RWPE2 (cell line): ENCODE data around the gene ZNF426.
A peak's percentile ranks its signal among the peaks of the same experiment; 100 is the strongest.
"Not testable (repeated sequence)": the region's sequence is repeated elsewhere in the genome, so short reads cannot be mapped to it uniquely, and the experiment has no call there.

Experiments used
- ATAC-seq: fragments of 200-7000 bp; cut with Tn5 transposase; 3 replicates; pipeline ENCODE4 v1.9.1; 2021; ENCODE audit warnings: low read depth
- DNase-seq: peaks from one replicate; pipeline ENCODE4 v3.0.0-alpha.2; 2020; ENCODE audit warnings: low spot score
- H3K27ac ChIP-seq: fragments of 450-650 bp; 2 replicates; pipeline ENCODE4 v1.5.1; 2017; ENCODE audit warnings: mild to moderate bottlenecking; ENCODE audit not compliant: poor library complexity, severe bottlenecking
- H3K27me3 ChIP-seq: fragments of 250-450 bp; sonication (Bioruptor Pico); 2 replicates; pipeline ENCODE4 v1.5.1; 2021; ENCODE audit warnings: mild to moderate bottlenecking, moderate library complexity; ENCODE audit not compliant: insufficient read depth, poor library complexity, severe bottlenecking
- H3K36me3 ChIP-seq: fragments of 250-450 bp; sonication (Bioruptor Pico); 2 replicates; pipeline ENCODE4 v1.5.1; 2020; ENCODE audit warnings: low read depth, mild to moderate bottlenecking, moderate library complexity
- H3K4me1 ChIP-seq: fragments of 250-450 bp; sonication (Bioruptor Pico); 2 replicates; pipeline ENCODE4 v1.5.1; 2021; ENCODE audit warnings: mild to moderate bottlenecking, moderate library complexity; ENCODE audit not compliant: insufficient read depth, poor library complexity, severe bottlenecking
- H3K4me3 ChIP-seq: fragments of 250-450 bp; sonication (Bioruptor Pico); 2 replicates; pipeline ENCODE4 v1.5.1; 2021; ENCODE audit warnings: mild to moderate bottlenecking, moderate library complexity; ENCODE audit not compliant: severe bottlenecking
- H3K9me3 ChIP-seq: fragments of 250-450 bp; sonication (Bioruptor Pico); 2 replicates; pipeline ENCODE4 v1.5.1; 2021; ENCODE audit warnings: mild to moderate bottlenecking, moderate library complexity; ENCODE audit not compliant: severe bottlenecking
- CTCF ChIP-seq: fragments of 450-650 bp; IDR thresholded peaks from one replicate; pipeline ENCODE4 v1.5.1; 2017; ENCODE audit warnings: mild to moderate bottlenecking, moderate library complexity; ENCODE audit not compliant: poor library complexity, severe bottlenecking

The ZNF426 gene

GRCh38 chr19:9538183-9539058, at the start of gene ZNF426:
Gene ZNF426 (minus strand): TSS chr19:9538645. CDS start chr19:9536232, 2,413 bp downstream.
- peaks cover 34% of the 10 kb centered on the region for H3K36me3 ChIP-seq
- DNase-seq (peak; percentile 79), ATAC-seq (peak; percentile 88)
- peak within 1 kb of the TSS; percentile 58 for H3K27ac ChIP-seq
- H3K27me3 ChIP-seq: no peaks in the 10 kb centered on the region
- no peak for TF ChIP-seq CTCF
- peaks cover 11% of the 10 kb centered on the region for H3K9me3 ChIP-seq
- peak within 1 kb of the TSS; percentile 51 for H3K4me3 ChIP-seq
- no peaks in the 10 kb centered on the region for H3K4me1 ChIP-seq

DNA sequence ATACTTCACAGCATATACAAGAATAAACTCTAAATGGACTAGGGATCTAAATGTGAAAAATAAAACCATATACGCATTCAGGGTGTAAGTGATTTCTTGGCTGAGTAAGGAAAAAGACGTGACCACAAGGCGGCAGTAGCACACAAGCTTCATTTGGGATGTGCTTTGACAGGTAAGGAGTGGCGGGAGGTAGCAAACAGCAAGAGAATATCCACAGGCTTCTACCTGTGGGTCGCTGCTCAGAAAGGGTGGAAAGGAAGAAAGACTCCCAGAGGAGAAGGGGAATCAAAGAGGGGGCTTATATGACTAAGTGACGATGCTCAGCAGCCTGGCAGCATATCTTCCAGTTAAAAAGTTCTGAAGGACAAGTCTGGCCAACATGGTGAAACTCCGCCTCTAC, 48.3 kb upstream of the ZNF426 start:
- Histone ChIP-seq H3K4me3 (no peak overlapping the region), H3K27ac (no peak overlapping the region), H3K9me3 (no peaks in the 10 kb centered on the region), H3K4me1 (no peaks in the 10 kb centered on the region), H3K27me3 (no peaks in the 10 kb centered on the region), H3K36me3 (peaks cover 9% of the 10 kb centered on the region)
- ATAC-seq: peak; percentile 77
- DNase-seq: no peak
- TF ChIP-seq CTCF: peak; percentile 95

- DNase-seq (peak; percentile 72), ATAC-seq (peak; percentile 82)
- Histone ChIP-seq H3K4me1 (no peaks in the 10 kb centered on the region), H3K27me3 (no peaks in the 10 kb centered on the region), H3K27ac (peak within 1 kb of the TSS; percentile 75), H3K36me3 (peaks cover 34% of the 10 kb centered on the region), H3K4me3 (peak within 1 kb of the TSS; percentile 66), H3K9me3 (peaks cover 14% of the 10 kb centered on the region)
- no peak for TF ChIP-seq CTCF
Observed at GRCh38 chr19:9584073-9584833, 45.8 kb upstream of the ZNF426 start, which contains the start of gene ZNF121. Gene ZNF121 (minus strand): TSS chr19:9584504. CDS start chr19:9568097, 16,407 bp downstream.

DNA sequence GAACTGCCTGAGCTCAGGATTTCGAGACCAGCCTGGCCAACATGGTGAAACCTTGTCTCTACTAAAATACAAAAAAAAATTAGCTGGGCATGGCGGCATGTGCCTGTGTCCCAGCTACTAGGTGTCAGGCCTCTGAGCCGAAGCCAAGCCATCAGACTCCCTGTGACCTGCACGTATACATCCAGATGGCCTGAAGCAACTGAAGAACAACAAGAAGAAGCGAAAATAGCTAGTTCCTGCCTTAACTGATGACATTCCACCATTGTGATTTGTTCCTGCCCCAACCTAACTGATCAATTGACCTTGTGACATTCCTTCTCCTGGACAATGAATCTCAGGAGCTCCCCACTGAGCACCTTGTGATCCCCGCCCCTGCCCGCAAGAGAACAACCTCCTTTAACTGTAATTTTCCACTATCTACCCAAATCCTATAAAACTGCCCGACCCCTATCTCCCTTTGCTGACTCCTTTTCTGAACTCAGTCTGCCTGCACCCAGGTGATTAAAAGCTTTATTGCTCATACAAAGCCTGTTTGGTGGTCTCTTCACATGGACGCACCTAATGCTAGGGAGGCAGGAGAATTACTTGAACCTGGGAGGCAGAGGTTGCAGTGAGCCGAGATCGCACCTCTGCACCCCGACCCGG, 43.8 kb upstream of the ZNF426 start:
- H3K4me3 ChIP-seq, ATAC-seq, H3K27me3 ChIP-seq, H3K27ac ChIP-seq, DNase-seq, H3K4me1 ChIP-seq: not testable (repeated sequence)
- Histone ChIP-seq H3K9me3 (peaks cover 20% of the 10 kb centered on the region), H3K36me3 (peaks cover 53% of the 10 kb centered on the region)

DNA sequence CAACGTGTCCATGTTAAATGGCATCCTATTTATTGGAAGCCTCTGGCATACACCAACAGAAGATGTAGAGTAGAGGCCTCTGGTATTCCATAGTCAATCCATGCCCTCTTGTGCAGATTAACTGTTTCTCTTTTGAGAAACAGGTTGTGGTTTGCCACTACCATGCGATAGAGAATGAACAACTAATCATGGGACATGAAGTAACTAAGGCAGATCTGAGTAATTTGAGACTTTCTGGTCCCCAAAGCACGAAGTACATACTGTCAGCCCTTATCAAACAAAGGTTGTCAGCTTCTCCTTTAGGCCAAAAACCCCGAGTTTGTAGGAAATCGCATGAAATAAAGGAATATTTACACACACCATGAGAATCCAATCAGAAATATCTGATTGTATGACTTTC, 42.3 kb upstream of the ZNF426 start:
- no peak for ATAC-seq
- no peak for DNase-seq
- Histone ChIP-seq H3K27ac (no peak overlapping the region), H3K27me3 (no peaks in the 10 kb centered on the region), H3K36me3 (peaks cover 67% of the 10 kb centered on the region), H3K4me3 (no peak overlapping the region), H3K4me1 (no peaks in the 10 kb centered on the region), H3K9me3 (peaks cover 34% of the 10 kb centered on the region)
- TF ChIP-seq CTCF: no peak
